Measurements from ENCODE around the gene CACNA2D3.

Gene CACNA2D3

DNA sequence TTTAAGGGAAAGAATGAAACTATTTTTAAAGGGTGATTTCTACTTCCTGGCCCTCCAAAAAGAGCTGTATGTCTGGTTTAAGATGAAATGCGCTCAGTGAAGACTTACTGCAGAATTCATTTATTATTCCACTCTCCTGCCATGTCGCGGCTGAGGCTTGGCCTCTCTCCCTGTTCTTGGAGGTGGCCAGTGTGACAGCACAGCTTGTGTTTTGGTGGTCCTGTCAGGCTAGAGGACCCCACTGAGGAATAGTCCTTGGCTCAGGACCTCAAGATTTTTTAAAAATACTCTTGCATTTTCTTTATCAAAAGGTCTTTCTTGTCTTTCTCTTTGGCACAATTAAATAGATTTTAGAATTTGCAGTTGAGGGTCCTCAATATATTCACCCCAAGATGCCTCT is 421.1 kb downstream of the CACNA2D3 start:
- no peak for DNase-seq

DNA sequence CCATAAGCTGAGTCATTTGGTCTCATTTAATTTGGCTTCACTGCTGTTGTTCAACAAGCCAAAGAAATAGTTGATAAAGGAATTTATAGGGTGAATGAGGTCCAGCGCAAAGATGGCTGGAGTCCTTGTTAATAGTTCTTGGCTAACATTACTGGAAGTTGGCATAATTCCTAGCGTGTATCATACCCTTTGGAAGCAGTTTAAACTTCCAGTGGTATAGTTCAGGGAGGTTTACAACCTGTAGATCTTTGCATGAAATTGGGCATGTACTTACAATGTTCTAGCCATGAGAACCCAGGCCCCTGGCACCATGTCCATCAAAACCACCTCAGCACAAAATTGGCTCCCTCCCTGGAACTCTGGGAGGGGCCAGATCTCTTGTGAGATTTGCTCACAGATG is 424.7 kb downstream of the CACNA2D3 start:
- DNase-seq, result no peak

DNA sequence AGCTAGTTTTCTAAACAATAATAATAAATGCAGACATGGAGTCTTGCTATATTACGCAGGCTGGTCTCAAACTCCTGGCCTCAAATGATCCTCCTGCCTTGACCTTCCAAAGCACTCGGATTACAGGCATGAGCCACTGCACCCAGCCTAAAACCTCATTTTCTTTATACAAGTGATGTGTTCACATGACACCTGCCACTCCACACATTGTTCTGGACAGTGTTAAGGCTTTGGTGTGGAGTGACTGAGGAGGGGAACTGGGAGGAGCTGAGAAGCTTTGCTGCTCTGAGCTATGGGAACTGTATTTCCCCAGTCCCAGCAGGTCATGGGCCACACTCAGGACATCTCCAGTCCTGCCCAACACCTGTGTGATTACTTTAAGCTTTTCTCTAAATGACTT is 425.5 kb downstream of the CACNA2D3 start:
- DNase-seq, result no peak

DNA sequence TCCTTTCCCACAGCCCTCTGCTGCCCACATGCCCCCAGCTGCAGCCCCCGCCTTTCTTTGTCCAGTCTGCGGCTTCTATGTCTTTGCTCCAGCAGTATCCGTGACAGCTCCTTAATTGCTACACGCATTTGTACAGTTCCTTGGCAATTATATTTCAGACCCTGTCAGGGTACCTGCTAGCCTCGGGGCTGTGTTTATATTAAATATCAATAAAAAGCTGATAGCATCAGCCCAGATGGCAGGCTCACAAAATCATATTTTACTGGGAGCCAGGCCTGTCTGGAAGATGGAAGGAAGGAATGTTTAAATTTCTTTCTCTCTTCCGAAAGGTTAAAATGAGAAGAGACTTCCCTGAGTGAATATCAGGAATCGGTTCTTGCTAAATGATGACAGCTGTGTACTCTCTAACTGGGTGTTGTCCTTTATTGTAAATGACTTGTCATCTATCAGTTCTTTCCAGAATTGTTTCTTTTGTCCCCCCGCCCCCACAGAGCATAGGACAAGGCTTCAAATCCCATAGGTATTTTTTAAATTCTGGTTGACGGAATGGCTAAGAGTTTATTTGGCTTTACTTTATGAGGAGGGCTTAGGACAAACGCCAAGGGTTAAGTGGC is 427.4 kb downstream of the CACNA2D3 start:
- no peak for DNase-seq

DNA sequence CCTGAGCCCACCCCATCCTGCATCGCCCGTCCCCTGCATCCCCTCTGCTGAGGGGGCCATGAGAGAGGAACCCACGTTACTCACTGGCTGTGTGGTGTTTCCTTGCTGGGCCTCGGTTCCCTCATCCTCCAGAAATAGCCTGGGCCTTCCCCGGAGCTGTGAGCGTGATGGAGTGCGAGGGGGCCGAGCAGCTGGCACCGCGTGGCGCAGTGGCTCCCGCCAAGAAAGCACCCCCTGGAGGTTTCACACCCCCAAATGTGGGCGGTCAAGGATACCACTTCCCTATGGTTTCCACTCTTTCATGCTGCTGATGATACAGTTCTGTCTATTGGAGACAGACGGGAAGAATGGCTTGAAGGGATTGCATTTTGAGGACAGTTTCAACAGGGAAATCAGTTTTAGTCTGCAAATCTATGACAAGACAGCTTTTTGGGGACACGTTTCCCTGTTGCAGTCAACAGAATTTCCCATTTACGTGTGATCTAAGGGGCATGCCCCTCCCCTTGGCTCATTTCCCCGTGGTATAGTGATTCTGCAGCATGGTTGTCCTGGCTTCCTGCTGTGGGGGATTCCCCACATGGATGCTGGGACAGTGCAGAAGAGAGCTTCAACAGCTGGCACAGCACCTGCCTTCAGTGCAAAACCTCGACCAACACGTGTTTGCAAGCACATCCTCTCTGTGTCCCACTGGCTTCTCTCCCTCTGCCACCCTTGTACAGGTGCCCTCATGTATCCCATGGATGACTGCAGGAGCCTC is 428.0 kb downstream of the CACNA2D3 start:
- DNase-seq, result no peak

DNA sequence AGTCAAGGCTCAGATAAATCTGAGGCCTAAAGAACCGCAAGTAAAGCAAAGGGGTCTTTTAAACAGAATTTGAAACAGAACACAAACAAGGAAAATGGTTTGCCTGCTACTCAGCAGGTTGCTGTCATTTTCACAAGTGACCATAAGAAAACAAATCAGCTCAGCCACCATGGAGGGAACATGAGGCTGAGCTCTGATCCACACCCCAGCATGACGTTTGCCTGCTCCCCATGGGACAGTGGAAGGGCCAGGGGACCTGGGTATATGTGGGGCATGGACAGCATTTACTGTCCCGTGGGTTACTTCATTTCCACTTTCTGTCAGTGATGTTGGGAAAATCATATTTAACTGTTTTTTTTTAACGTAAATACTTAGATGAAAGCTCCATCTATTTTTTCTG is 434.3 kb downstream of the CACNA2D3 start:
- DNase-seq, result no peak

DNA sequence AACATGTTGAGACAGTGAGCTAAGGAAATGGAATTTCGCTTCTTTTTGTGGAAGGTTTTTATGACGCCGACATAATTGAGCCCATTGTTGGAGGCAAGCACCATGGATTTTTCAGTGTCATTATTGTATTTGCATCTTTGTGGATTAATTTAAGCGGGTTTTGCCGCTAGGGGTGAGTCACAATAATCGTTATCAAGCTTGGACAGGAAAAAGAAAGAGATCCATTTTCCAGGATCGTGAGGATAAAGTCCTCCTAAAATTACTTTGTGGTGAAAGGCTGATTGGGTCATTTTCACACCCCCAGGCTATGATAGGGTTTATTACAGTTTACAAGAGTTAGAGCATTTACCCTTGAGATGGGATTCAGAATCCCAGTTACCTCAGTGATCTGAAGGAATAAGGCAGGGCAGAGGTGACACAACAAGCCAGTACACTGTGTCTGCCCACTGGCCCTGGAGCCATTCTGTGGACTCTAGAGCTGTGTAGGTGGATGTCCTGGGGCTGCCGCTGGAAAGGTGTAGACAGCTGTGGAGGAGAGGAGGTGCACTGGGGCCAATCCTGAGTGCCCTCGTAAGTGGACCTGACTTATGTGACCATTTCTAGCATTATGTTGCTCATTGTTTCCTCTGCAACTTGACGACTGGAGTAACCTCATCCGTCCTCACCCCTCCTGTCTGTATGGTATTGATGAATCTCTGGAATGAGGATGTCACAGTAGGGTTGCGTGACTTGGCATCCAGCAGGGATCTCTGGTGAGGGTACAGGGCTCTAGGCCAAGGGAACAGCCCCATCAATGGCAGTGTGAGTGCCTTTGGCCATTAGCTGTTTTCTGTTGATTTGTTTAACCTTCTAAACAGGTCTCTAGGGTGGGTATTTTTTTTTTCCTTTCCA is 435.4 kb downstream of the CACNA2D3 start:
- DNase-seq, result no peak

DNA sequence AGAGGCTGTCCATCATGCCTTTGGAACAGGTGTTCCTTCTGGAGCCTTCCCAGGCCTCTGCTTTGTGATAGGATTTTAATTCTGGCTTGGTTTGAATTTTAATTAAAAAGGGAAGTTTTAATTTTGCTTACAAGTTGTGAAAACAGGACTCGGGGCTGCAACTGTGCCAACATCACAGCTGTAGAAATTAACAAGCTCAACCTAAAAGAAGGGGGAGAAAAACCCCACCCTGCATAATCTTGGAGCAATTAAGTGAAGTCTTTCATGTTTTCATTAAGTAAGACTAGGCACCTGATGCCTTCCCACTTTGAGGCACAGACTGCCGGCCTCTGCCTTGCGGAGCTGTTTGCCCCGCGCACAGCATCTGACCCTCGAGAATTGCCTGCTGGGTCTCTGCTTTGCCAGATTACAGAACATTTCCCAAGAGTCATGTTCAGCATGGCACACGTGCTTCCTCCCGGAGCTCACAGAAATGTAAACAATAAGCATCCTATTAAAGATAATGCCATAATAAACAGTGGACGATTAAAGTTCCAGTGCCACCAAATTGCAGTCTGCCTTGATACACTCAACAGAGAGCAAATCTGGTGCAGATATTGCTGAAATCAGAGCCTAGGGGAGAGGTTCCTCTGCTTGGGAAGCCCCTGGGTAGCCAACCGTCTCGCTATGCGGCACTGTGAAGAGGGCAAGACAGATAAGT is 441.3 kb downstream of the CACNA2D3 start:
- DNase-seq, result no peak

DNA sequence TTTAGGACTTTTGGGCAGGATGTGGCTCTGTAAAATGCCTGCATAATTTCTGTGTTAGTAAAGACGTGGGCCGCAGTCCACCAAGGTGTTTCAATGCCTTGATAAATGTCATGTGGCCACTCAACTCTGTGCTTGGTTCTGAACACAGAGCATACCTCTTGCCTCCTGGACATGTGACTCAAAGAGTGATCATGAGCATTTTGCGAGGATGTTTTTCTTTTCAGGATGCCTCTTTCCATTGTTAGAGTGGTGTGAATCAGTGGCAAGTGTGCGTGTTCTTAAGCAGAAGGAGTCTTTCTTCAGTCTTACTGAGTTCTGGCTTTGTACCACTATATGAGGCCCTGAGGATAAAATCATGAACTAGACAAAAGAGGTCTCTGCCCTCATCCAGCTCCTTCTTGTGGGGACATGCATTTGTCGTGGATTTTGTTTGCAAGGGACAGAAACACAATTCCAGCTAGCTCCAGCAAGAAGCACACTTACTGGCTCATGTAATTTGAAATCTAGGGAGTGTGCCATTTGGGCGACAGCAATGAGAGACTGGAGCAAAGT is 442.1 kb downstream of the CACNA2D3 start:
- no peak for DNase-seq

DNA sequence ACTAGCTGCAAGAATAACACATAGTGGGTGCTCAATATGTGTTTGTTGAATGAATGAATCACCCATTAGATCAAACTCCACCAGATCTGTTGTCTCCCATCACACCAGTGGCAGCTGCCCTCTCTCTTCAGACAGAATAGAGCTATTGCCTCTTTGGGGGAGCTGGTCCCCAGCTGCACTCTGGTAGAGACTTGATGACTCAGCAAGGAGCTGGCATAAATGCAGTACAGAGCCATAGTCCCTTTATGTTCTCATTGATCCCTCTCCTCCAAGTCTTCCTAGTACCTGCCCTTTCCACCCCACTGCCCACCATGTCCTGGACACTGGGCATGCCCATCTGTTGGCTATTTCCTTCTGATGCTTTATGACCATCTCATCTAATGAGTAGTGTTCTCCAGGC is 443.6 kb downstream of the CACNA2D3 start:
- DNase-seq, result no peak

DNA sequence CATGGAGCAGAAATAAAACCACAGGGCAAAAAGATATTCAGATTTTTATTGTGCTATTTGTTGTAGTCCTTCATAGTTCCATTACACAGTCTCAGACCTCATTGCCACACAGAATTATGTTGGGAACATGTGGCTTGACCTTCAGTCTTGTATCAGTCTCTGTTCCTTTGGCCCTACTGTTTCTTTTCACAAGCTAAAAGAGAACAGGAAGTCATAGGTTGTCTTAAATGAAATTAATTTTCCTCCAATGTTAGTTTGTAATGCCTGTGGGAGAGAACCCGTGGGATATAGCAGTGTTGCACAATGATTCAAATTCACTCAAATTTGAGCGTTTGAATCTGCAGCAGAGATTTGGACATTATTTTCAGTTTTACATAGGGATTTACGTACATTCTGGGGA is 445.6 kb downstream of the CACNA2D3 start:
- no peak for DNase-seq

DNA sequence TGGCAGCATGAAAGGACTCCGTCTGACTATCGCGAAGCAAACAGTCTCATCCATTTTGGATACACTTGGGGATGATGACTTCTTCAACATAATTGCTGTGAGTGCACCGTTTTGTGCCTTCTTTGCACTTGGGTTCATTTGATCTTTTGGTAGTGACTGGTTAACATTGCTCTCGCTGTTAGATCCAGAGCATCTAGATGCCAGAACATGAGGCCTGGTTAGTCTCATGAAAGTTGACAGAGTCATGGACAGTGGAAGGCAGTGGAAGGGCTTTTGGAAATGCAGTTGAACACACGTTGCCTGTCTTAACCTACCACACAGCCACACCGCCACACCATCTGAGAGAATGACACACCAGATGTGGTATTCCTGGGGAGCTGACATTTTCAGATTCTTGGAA is 447.7 kb downstream of the CACNA2D3 start:
- no peak for DNase-seq

DNA sequence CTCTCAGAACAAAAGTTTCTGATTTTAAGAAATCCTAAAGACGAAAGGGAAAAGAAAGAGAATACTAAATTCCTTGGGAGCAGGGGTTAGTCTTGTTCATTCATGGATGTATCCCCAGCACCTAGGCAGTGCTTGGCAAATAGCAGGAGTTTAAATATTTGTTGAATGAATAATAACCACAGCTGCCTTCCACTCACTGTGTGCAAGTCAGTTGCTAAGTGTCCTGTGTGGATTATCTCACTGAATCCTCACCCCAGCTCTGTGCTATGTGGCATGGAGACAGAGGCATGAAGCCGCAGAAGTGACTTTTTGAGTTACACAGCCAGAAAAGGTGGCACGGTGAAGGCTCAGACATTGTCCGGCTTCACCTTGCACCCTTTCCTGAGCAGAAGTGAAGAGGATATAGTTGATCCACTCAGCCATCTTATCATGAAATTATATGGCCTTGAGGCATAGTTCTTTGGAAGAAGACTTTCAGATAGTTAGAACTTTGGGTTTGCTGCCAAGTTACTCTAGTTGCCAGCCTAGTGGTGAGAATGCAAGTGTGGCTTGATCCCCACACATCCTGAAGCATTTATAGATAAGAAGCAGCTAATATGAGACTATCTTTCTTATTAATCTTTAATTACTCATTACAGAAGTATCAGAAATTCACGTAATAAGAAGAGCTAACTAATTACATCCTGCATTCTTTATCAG is 450.0 kb downstream of the CACNA2D3 start:
- DNase-seq, result no peak

DNA sequence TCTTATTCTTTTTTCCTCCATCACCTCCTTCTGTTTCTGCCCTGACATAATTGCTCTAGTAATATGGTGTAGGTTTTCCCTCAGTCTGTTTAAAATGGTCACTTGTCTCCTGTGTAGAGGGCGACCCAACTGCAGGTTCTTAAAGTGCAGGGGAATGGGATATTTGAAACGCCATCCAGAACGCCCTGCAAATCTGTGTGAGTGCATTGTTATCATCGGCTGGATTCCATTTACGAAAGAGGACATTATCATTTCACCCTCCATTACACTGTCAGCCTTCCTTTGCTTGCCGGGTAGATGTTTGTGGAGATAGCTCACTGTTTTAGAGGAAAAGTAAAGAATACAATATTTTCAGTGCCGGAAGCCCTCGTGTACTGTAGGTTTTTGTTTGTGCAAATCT is 451.5 kb downstream of the CACNA2D3 start:
- no peak for DNase-seq

DNA sequence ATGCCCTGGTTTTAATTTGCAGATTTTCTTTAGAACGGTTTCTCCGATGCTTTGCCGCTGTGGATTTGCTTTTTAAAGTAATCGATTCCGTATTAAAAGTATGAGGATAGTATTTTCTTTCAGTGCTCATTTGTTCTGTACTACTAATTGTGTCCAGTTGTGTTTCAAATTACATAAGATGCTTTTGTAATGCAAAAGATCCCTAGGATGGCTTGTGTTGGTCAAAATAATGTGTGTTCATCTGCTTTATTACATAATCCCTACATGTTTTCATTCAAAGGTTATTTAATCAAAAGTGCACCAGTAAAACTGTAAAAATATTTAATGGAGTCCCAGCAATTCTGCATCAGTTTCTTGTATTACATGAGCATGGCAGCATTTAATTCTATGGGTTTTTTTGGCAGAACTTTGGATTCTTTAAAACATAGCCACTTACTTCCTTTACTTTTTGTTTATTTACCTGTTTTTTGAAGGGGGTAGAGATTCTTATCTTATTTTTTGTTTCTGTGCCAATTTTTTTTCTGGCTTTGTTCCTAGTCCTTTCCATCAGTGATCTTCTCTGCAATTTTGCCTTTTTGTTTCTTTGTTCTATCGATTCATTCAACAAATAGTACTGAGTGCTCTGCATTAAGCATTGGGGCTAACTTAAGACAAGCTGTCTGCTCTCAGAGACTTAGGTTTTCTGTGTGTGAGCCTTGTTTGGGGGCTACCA is 452.7 kb downstream of the CACNA2D3 start:
- DNase-seq, result no peak

DNA sequence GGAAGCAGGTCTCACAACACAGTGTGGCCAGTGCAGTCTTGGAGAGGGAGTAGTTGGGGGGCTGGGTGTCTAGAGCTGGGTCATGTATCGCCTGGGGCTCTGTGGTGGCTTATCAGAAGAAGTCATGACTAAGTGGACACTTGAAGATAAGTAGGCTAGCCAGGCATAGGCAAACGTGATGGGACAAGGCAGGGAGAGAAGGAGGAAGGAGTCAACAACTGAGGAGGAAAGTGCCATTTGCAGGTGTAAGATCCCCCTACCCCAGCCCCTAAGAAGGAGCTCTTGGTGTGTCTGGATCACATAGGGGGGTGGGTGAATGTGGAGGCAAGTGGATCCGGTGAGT is 453.2 kb downstream of the CACNA2D3 start:
- no peak for DNase-seq

DNA sequence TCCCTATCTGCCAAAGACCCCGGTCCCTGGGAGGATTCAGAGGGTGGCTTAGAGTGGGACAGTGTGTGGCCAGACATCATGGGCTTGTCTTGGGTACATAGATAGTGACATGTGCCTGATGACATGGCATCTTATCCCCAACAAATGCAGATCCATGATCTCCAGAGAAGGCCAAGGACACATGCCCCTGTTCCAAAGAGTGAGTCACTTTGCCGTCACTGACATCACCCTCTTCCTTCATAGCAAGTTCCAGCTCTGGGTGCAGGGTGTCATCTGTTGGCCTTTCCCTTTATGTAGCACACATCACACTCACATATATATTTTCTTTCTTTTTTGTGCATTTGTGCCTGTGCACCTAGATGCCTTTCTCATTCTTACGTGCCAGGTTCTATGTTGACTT is 455.0 kb downstream of the CACNA2D3 start:
- DNase-seq, result no peak

DNA sequence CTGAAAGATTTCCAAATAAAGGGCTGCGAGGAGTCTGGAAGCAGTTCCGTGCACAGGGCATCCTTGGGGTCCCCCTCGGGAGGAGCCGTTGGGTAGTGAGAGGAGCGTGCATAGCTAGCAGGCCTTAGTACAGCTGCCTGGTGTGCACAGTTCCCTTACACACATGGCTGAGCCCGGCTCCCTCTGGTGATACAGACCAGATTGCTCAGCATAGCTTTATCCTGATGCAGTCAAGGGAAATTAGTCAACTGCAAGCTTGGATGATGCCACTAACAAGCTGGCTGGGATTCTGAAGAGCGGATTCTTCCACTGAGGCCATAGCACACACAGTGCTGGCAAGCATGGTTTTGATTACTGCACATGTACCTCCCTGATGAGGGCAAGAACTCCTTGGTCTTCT is 456.1 kb downstream of the CACNA2D3 start:
- no peak for DNase-seq

DNA sequence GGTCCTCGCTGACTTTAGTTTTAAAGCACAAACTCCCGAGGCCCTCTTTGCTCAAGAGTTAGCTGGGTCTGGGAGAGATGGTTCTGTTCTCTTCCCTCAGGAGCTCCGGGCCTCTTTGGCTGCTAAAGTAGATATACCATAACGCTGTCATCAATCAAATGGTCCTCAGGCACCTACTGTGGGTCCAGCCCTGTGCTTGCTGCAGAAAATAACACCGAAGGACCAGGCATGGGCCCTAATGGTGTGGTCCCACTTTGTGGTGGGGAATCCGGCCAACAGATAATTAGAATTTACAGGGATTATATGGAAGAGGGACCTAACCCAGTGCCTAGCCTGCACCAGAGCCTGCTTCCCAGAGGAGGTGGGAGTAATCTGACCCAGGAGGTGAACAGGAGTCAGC is 458.1 kb downstream of the CACNA2D3 start:
- no peak for DNase-seq

DNA sequence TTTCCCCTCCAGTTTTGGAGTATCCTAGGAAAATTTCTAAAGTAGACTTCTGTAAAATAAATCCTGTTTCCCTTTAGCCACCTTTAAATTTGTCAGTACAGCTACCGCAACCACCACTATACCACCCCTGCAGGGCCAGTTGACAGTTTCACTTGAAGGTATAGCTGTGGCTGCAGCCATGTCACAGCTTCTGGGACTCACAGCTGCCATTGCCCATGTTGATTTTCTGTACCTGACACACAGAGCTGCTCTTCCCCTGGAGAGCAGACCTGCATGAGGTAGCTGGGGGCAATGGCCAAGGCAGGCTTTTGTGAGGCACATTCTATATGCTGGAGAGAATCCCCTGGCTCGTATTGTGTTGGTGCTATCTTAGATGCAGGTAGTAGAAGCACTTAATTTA is 460.1 kb downstream of the CACNA2D3 start:
- no peak for DNase-seq

DNA sequence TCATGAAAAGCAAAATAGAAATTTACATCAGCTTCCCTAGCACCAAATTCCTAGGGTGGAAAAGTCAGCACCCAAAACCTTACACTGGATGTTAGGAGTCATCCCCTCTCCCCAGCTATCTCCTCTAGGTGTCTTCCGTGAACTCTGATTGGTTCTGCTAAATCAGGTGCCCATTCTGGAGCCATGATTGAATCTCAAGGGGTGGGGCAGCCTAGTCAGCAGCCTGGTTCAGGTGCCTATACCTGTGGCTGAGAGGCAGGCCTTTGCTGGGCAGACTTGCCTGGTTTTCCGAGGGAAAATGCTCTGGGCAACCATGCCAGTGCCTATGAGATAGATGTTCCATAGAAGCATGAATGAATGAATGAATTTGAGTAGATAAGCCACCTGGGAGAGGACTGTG is 468.8 kb downstream of the CACNA2D3 start:
- DNase-seq, result no peak

DNA sequence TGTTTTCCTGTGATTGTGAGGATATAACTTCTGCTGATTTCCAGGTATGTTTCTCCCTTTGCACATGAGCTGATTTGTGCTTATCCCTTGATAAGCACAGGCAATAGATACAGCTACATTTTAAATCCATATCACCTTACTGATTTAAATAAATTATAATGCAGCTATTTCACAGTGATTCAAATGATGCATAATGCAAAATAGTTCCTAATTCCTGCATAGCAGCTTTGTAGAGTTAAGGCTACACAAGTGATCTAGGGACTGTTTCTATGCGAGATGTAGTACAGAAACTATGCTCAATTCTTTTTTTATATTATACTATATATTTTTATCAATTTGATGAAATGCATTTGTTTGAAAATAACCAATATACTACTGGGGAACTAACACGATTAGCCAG is 471.3 kb downstream of the CACNA2D3 start:
- no peak for DNase-seq
